ENCODE data around the gene PRADC1. TPM values are rescaled to one million over a fixed set of nuclear protein-coding genes. Genes with fewer than 3 reads are reported as not detected.
A peak's percentile ranks its signal among the peaks of the same experiment; 100 is the strongest.

PRADC1 gene
- total and polyA plus RNA-seq, 10 donors: 10.4 to 29.5 (median 21.9) TPM

- TF ChIP-seq POLR2A (IDR thresholded peaks at IDR 0.05) (no peak), CTCF (IDR thresholded peaks at IDR 0.05 in 8 of 11, conservative IDR thresholded peaks at IDR 0.05 in 3 of 11) (no peak), POLR2AphosphoS5 (IDR thresholded peaks at IDR 0.05) (no peak)
- Histone ChIP-seq H3K36me3 (peaks cover 3 to 90% (median 52%) of the 10 kb centered on the region in 6 donors), H3K9me3 (no peaks in the 10 kb centered on the region), H3K27me3 (replicated peaks in 1 of 7) (no peaks in the 10 kb centered on the region), H3K4me1 (peaks cover 28 to 59% (median 46%) of the 10 kb centered on the region in 6 donors), H3K27ac (peak overlapping the region in 1 of 8 donors; percentile 25), H3K4me3 (no peak overlapping the region)
- intact Hi-C loops (cut with DNase I; ENCODE audit: low total_unique reads): no loop called here
- WGBS, 5 donors: 45 to 76% (median 57%) methylated on average over 3 of the region's 3 CpGs
- no peak for DNase-seq
Observed at GRCh38 chr2:73239776-73240175, 6.7 kb upstream of the PRADC1 start.

GRCh38 chr2:73238976-73239375 lies 5.9 kb upstream of the PRADC1 start:
- DNase-seq: no peak
- Histone ChIP-seq H3K27ac (peak overlapping the region in 1 of 8 donors; percentile 25), H3K27me3 (replicated peaks in 1 of 7) (no peaks in the 10 kb centered on the region), H3K9me3 (no peaks in the 10 kb centered on the region), H3K4me1 (peaks cover 28 to 62% (median 48%) of the 10 kb centered on the region in 6 donors), H3K36me3 (peaks cover 0 to 82% (median 44%) of the 10 kb centered on the region in 6 donors), H3K4me3 (no peak overlapping the region)
- intact Hi-C loops (cut with DNase I; ENCODE audit: low total_unique reads): no loop called here
- TF ChIP-seq POLR2AphosphoS5 (IDR thresholded peaks at IDR 0.05) (no peak), POLR2A (IDR thresholded peaks at IDR 0.05) (no peak), CTCF (IDR thresholded peaks at IDR 0.05 in 8 of 11, conservative IDR thresholded peaks at IDR 0.05 in 3 of 11) (no peak)
- 56 to 79% (median 70%) methylated on average over 1 of the region's 1 CpG for WGBS, 5 donors

GRCh38 chr2:73238149-73238548 lies 5.1 kb upstream of the PRADC1 start:
- intact Hi-C loops (cut with DNase I; ENCODE audit: low total_unique reads): no loop called here
- TF ChIP-seq CTCF (IDR thresholded peaks at IDR 0.05 in 8 of 11, conservative IDR thresholded peaks at IDR 0.05 in 3 of 11): no peak
- no peak for TF ChIP-seq POLR2A (IDR thresholded peaks at IDR 0.05)
- TF ChIP-seq POLR2AphosphoS5 (IDR thresholded peaks at IDR 0.05): no peak

GRCh38 chr2:73237168-73237567 lies 4.1 kb upstream of the PRADC1 start:
- peaks cover 0 to 64% (median 27%) of the 10 kb centered on the region in 6 donors for H3K36me3 ChIP-seq
- no peaks in the 10 kb centered on the region for H3K9me3 ChIP-seq
- H3K4me1 ChIP-seq: peaks cover 31 to 70% (median 51%) of the 10 kb centered on the region in 6 donors
- no peaks in the 10 kb centered on the region for H3K27me3 ChIP-seq (replicated peaks in 1 of 7)
- H3K27ac ChIP-seq: no peak overlapping the region
- 56 to 75% (median 62%) methylated on average over 1 of the region's 1 CpG for WGBS, 5 donors
- intact Hi-C loops (cut with DNase I; ENCODE audit: low total_unique reads): no loop called here
- DNase-seq: no peak
- TF ChIP-seq POLR2AphosphoS5 (IDR thresholded peaks at IDR 0.05): no peak
- no peak for TF ChIP-seq CTCF (IDR thresholded peaks at IDR 0.05 in 8 of 11, conservative IDR thresholded peaks at IDR 0.05 in 3 of 11)
- TF ChIP-seq POLR2A (IDR thresholded peaks at IDR 0.05): no peak
- no peak overlapping the region for H3K4me3 ChIP-seq

More at GRCh38 chr2:73238149-73238548, 5.1 kb upstream of the PRADC1 start:
- Histone ChIP-seq H3K4me3 (no peak overlapping the region), H3K9me3 (no peaks in the 10 kb centered on the region), H3K36me3 (peaks cover 0 to 74% (median 36%) of the 10 kb centered on the region in 6 donors), H3K27ac (no peak overlapping the region), H3K27me3 (replicated peaks in 1 of 7) (no peaks in the 10 kb centered on the region), H3K4me1 (peaks cover 28 to 62% (median 48%) of the 10 kb centered on the region in 6 donors)
- DNase-seq: no peak
- 73 to 89% (median 83%) methylated on average over 3 of the region's 3 CpGs for WGBS, 5 donors

Data from spleen (tissue), 11 donors.